Measurements from ENCODE around the gene LHX3. TPM values are rescaled to one million over a fixed set of nuclear protein-coding genes. Genes with fewer than 3 reads are reported as not detected.

The LHX3 gene
- total RNA-seq, 3 donors from 2014 or later, result not detected

- Histone ChIP-seq H3K4me1 (no peaks in the 10 kb centered on the region), H3K36me3 (no peaks in the 10 kb centered on the region), H3K9me3 (no peaks in the 10 kb centered on the region), H3K27ac (no peak overlapping the region), H3K27me3 (peaks cover 0 to 32% of the 10 kb centered on the region in 2 donors), H3K4me3 (no peak overlapping the region)
- intact Hi-C loops (cut with DNase I; ENCODE audit: low total_unique reads), result no loop called here
- no peak for DNase-seq (ENCODE audit: low spot score in 2 of 2)
- no peak for TF ChIP-seq POLR2A (IDR thresholded peaks at IDR 0.05)
- TF ChIP-seq CTCF (IDR thresholded peaks at IDR 0.05), result no peak
- TF ChIP-seq POLR2AphosphoS5 (IDR thresholded peaks at IDR 0.05), result no peak
Observed at GRCh38 chr9:136157477-136158265, 47.3 kb downstream of the LHX3 start.

GRCh38 chr9:136156209-136157120 is 48.5 kb downstream of the LHX3 start:
- intact Hi-C loops (cut with DNase I; ENCODE audit: low total_unique reads), result no loop called here
- H3K4me1 ChIP-seq, result no peaks in the 10 kb centered on the region
- peaks cover 0 to 32% of the 10 kb centered on the region in 2 donors for H3K27me3 ChIP-seq
- DNase-seq (ENCODE audit: low spot score in 2 of 2), result no peak
- H3K36me3 ChIP-seq, result no peaks in the 10 kb centered on the region
- no peaks in the 10 kb centered on the region for H3K9me3 ChIP-seq
- H3K4me3 ChIP-seq, result no peak overlapping the region
- TF ChIP-seq POLR2AphosphoS5 (IDR thresholded peaks at IDR 0.05) (no peak), POLR2A (IDR thresholded peaks at IDR 0.05) (no peak), CTCF (IDR thresholded peaks at IDR 0.05) (no peak)
- H3K27ac ChIP-seq, result no peak overlapping the region

- Histone ChIP-seq H3K4me1 (no peaks in the 10 kb centered on the region), H3K9me3 (no peaks in the 10 kb centered on the region), H3K27ac (no peak overlapping the region), H3K36me3 (no peaks in the 10 kb centered on the region), H3K4me3 (no peak overlapping the region), H3K27me3 (peaks cover 0 to 32% of the 10 kb centered on the region in 2 donors)
- intact Hi-C loops (cut with DNase I; ENCODE audit: low total_unique reads), result no loop called here
- TF ChIP-seq POLR2AphosphoS5 (IDR thresholded peaks at IDR 0.05), result no peak
- no peak for TF ChIP-seq POLR2A (IDR thresholded peaks at IDR 0.05)
- no peak for TF ChIP-seq CTCF (IDR thresholded peaks at IDR 0.05)
- DNase-seq (ENCODE audit: low spot score in 2 of 2), result no peak
Observed at GRCh38 chr9:136155576-136155975, 49.4 kb downstream of the LHX3 start.

GRCh38 chr9:136154943-136155342 is 50.0 kb downstream of the LHX3 start:
- H3K4me3 ChIP-seq, result no peak overlapping the region
- H3K27me3 ChIP-seq, result peaks cover 0 to 32% of the 10 kb centered on the region in 2 donors
- H3K4me1 ChIP-seq, result no peaks in the 10 kb centered on the region
- H3K36me3 ChIP-seq, result no peaks in the 10 kb centered on the region
- H3K9me3 ChIP-seq, result no peaks in the 10 kb centered on the region
- intact Hi-C loops (cut with DNase I; ENCODE audit: low total_unique reads), result no loop called here
- no peak overlapping the region for H3K27ac ChIP-seq
- no peak for DNase-seq (ENCODE audit: low spot score in 2 of 2)
- no peak for TF ChIP-seq CTCF (IDR thresholded peaks at IDR 0.05)
- no peak for TF ChIP-seq POLR2AphosphoS5 (IDR thresholded peaks at IDR 0.05)
- no peak for TF ChIP-seq POLR2A (IDR thresholded peaks at IDR 0.05)

All from breast epithelium (tissue), 4 donors.